ENCODE results near the gene ZNF384. TPM values are rescaled to one million over a fixed set of nuclear protein-coding genes. Genes with fewer than 3 reads are reported as not detected.

The ZNF384 gene
- total RNA-seq, 2 experiments from 2014 or later = 67.6 TPM

- Mint-ChIP-seq H3K4me1 (ENCODE audit: low read depth) (peaks cover 34% of the 10 kb centered on the region), H3K36me3 (ENCODE audit: low read depth) (peaks cover 50% of the 10 kb centered on the region), H3K27ac (peak overlapping the region; percentile 91), H3K27me3 (no peaks in the 10 kb centered on the region), H3K9me3 (no peaks in the 10 kb centered on the region), H3K4me3 (peak overlapping the region; percentile 95)
- no peak for TF ChIP-seq CTCF (IDR thresholded peaks at IDR 0.05)
- CTCF ChIA-PET = no interaction called here
- Histone ChIP-seq H3K36me3 (ENCODE audit: insufficient read depth, low read length) (peaks cover 21% of the 10 kb centered on the region), H3K27me3 (ENCODE audit: control insufficient read depth in 1 of 2, insufficient read depth in 2 of 2, low read length in 2 of 2) (no peaks in the 10 kb centered on the region), H3K4me1 (ENCODE audit: insufficient read depth, low read length) (peaks cover 29% of the 10 kb centered on the region), H3K4me3 (ENCODE audit: low read length) (peak overlapping the region; percentile 82), H3K27ac (ENCODE audit: low read depth in 1 of 2, low read length in 2 of 2) (peak overlapping the region; percentile 79 to 89), H3K9me3 (ENCODE audit: control insufficient read depth in 1 of 2, insufficient read depth in 1 of 2, low read length in 2 of 2) (no peaks in the 10 kb centered on the region)
- DNase-seq (no peak), ATAC-seq (ENCODE audit: poor library complexity) (peak; percentile 55)
- intact Hi-C loops (cut with DNase I, micrococcal nuclease) = loop anchor here (2.0 to 5.0 kb wide), 6 partner anchors 30 to 190 kb away; partner anchors contain the start of genes CDCA3 (in 1 of the 2), COPS7A (in 1 of the 2), MRPL51 (in 1 of the 2) and NCAPD2 (in 1 of the 2)
- POLR2A ChIA-PET = interaction anchor here (5.3 kb wide), 1 partner anchor 27 kb away, joined by 37 read pairs; the partner anchor contains the start of gene ZNF384
These were observed 26.6 kb downstream of the ZNF384 start for GRCh38 chr12:6662602-6662905.

DNA sequence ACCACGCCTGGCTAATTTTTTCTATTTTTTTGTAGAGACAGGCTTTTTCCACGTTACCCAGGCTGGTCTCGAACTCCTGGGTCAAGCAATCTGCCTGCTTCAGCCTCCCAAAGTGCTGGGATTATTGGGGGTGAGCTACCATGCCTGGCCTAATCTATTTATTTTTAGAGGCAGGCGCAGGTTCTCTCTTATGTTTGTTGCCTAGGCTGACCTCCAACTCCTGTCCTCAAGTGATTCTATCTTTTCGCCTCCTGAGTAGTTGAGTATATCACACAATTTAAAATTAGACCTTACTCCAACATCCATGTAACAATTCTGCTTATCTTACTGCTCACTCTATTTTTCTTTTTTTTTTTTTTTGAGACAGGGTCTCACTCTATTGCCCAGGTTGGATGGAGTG lies 35.2 kb downstream of the ZNF384 start:
- Mint-ChIP-seq H3K9me3 (no peaks in the 10 kb centered on the region), H3K4me3 (no peak overlapping the region), H3K4me1 (ENCODE audit: low read depth) (peaks cover 14% of the 10 kb centered on the region), H3K36me3 (ENCODE audit: low read depth) (peaks cover 77% of the 10 kb centered on the region), H3K27ac (no peak overlapping the region), H3K27me3 (no peaks in the 10 kb centered on the region)
- Histone ChIP-seq H3K36me3 (ENCODE audit: insufficient read depth, low read length) (peaks cover 75% of the 10 kb centered on the region), H3K27ac (ENCODE audit: low read depth in 1 of 2, low read length in 2 of 2) (no peak overlapping the region), H3K9me3 (ENCODE audit: control insufficient read depth in 1 of 2, insufficient read depth in 1 of 2, low read length in 2 of 2) (no peaks in the 10 kb centered on the region), H3K4me3 (ENCODE audit: low read length) (no peak overlapping the region), H3K4me1 (ENCODE audit: insufficient read depth, low read length) (peaks cover 8% of the 10 kb centered on the region), H3K27me3 (ENCODE audit: control insufficient read depth in 1 of 2, insufficient read depth in 2 of 2, low read length in 2 of 2) (no peaks in the 10 kb centered on the region)
- DNase-seq (no peak), ATAC-seq (ENCODE audit: poor library complexity) (no peak)
- no peak for TF ChIP-seq CTCF (IDR thresholded peaks at IDR 0.05)
- intact Hi-C loops (cut with DNase I, micrococcal nuclease) = no loop called here
- CTCF ChIA-PET = no interaction called here
- POLR2A ChIA-PET = no interaction called here

DNA sequence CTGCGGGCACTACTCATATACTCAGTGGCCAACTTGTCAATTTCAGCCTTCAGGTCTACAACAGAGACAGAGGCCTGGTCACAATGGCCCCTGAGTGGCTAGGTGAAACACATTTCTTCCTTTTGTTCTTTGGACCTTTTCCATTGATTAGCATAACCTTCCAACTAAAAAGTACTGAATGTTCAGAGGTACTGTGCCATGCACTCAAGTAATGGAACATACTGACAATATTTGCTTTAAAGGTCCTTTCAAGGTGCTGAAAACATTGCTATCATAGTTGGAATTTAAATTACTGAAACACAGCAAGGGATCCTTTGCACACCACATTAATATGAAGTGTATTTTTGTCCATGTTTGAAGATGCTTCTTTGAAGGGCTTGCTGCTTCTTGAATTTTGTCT lies 35.8 kb downstream of the ZNF384 start:
- DNase-seq (no peak), ATAC-seq (ENCODE audit: poor library complexity) (no peak)
- ChIA-PET POLR2A (interaction anchor here (1.0 kb wide), 1 partner anchor 11 kb away, joined by 3 read pairs; no protein-coding TSS in a partner anchor), CTCF (no interaction called here)
- Mint-ChIP-seq H3K9me3 (no peaks in the 10 kb centered on the region), H3K4me3 (no peak overlapping the region), H3K27me3 (no peaks in the 10 kb centered on the region), H3K27ac (no peak overlapping the region), H3K4me1 (ENCODE audit: low read depth) (peaks cover 7% of the 10 kb centered on the region), H3K36me3 (ENCODE audit: low read depth) (peaks cover 74% of the 10 kb centered on the region)
- H3K27ac ChIP-seq (ENCODE audit: low read depth in 1 of 2, low read length in 2 of 2) = no peak overlapping the region
- no peak for TF ChIP-seq CTCF (IDR thresholded peaks at IDR 0.05)
- H3K36me3 ChIP-seq (ENCODE audit: insufficient read depth, low read length) = peaks cover 73% of the 10 kb centered on the region
- H3K27me3 ChIP-seq (ENCODE audit: control insufficient read depth in 1 of 2, insufficient read depth in 2 of 2, low read length in 2 of 2) = no peaks in the 10 kb centered on the region
- intact Hi-C loops (cut with DNase I, micrococcal nuclease) = no loop called here
- peaks cover 2% of the 10 kb centered on the region for H3K4me1 ChIP-seq (ENCODE audit: insufficient read depth, low read length)
- H3K9me3 ChIP-seq (ENCODE audit: control insufficient read depth in 1 of 2, insufficient read depth in 1 of 2, low read length in 2 of 2) = no peaks in the 10 kb centered on the region
- no peak overlapping the region for H3K4me3 ChIP-seq (ENCODE audit: low read length)

All from CD4-positive, alpha-beta T cell (primary cell).